Measurements from ENCODE around the gene ATG7.
"Not testable (repeated sequence)": the region's sequence is repeated elsewhere in the genome, so short reads cannot be mapped to it uniquely, and the experiment has no call there.

Gene ATG7

DNA sequence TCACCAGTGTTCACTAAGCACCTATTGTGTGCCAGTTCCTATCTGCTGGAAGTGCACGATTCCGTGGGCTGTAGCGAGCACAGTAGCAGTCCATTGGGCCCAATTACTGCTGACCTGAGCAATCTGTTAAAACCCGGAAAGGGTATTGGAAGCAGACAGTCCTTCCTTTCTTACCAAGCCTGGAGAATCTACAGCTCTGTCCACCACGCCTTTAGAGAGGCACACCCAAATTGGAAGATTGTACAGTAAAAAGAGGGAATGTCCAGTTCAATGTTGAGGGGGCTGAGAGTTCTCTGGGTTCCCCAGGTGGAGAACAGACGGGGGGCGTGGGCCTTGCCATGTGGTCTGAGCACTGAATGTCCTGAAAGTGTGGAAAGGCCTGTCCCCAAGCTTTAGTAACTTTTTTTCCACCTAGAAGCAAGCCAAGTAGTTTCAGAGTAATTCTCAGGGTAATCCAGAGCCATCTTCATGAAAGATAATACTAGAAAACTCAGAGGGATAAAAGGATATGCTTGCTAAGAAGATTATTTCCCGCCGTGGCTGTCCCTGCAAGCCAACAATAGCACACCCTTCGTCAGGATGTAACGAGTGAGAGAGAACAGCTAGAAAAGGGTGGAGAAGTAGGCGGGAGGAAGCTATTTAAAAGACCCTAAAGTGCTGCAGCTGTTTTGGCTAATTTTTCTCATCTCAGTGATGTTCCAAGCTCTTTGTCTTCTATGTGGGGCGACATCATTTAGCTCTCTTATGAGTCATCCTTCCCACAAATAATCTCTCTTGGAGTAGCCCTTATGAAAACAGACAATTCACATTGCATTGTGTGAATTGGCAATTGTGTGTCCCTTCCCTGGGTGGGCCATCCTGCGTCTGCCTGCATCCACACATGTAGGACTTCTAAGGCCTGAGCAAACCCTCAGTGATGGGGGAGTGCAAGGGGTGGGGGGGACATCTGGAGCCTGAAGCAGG, 181.0 kb downstream of the ATG7 start:
- Histone ChIP-seq H3K4me1 (peaks cover 8% of the 10 kb centered on the region), H3K4me3 (no peak overlapping the region), H3K9me3 (no peaks in the 10 kb centered on the region), H3K36me3 (replicated peaks) (no peaks in the 10 kb centered on the region), H3K27me3 (ENCODE audit: low read depth) (no peaks in the 10 kb centered on the region)
- in situ Hi-C loops (cut with MboI; ENCODE audit: low sequenced_read_pairs): no loop called here
- peak in 1 of 2 experiments; percentile 8 for DNase-seq (ENCODE audit: low spot score in 2 of 2)

DNA sequence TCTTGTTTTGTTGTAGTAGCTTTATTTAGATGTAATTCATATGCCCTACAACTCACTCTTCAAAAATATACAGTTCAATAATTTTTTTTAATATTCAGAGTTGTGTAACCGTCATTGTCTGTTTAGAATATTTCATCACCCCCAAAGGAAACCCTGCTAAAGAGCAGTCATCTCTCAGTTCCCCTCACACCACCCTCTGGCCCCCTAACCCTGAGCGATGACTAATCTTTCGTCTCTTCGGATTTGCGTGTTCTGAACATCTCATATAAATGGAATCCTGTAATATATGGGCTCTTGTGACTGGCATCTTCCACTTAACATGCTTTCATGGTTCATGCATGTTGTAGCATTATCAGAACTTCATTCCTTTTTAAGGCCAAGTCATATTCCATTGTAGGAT, 183.8 kb downstream of the ATG7 start:
- no peaks in the 10 kb centered on the region for H3K9me3 ChIP-seq
- no peaks in the 10 kb centered on the region for H3K27me3 ChIP-seq (ENCODE audit: low read depth)
- no peaks in the 10 kb centered on the region for H3K36me3 ChIP-seq (replicated peaks)
- in situ Hi-C loops (cut with MboI; ENCODE audit: low sequenced_read_pairs): no loop called here
- DNase-seq (ENCODE audit: low spot score in 2 of 2): no peak
- H3K4me3 ChIP-seq: no peak overlapping the region
- H3K4me1 ChIP-seq: peaks cover 9% of the 10 kb centered on the region

DNA sequence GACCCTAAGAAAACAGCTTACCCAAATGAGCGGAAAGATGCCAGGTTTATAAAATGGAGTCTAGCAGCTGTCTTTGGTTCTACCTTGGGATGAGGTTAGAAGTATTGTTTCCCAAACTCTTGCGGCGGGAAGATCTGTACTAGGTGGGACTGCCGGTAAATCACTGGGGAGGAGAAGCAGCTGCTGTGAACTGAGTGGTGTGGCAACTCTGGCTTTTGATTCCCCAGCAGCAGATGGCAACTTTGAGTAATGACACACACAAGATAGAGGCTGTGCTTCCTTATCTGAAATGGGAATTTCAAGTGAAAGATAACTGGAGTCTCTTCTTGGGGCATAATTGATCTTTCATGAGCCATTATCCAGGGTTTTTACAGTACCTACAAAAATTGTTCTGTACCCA, 184.9 kb downstream of the ATG7 start:
- H3K27me3 ChIP-seq (ENCODE audit: low read depth): no peaks in the 10 kb centered on the region
- DNase-seq (ENCODE audit: low spot score in 2 of 2): no peak
- no peaks in the 10 kb centered on the region for H3K36me3 ChIP-seq (replicated peaks)
- peaks cover 16% of the 10 kb centered on the region for H3K4me1 ChIP-seq
- no peaks in the 10 kb centered on the region for H3K9me3 ChIP-seq
- in situ Hi-C loops (cut with MboI; ENCODE audit: low sequenced_read_pairs): no loop called here
- no peak overlapping the region for H3K4me3 ChIP-seq

DNA sequence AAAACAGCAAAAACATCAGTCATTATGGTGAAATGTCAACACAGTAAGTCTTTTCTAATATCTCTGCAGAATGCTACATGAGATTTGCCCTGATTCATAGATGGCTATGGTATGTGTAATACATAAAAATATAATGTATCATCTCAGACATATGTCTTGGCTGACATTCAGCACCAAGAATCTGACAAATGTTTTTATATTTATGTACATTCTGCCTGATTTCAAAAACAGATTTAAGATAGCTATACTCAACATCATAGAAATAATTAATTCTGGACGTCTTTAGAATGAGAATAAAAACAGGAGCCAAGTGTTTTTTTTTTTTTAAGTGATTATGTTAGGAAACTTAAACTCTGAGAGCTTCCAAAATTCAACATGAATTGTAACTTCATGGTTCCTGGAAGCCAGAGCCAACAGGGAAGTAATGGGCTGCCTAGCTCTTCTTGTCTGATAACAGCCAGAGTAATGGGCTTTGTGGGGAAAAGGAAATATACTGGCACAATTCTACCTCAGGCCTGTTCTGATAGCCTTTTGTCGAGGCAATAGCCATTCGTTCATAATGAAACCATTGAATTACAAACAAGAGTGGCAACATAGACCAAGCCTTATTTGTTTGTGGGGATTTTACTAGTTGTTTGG, 187.1 kb downstream of the ATG7 start:
- Histone ChIP-seq H3K9me3 (no peaks in the 10 kb centered on the region), H3K36me3 (replicated peaks) (no peaks in the 10 kb centered on the region), H3K4me1 (peaks cover 9% of the 10 kb centered on the region), H3K27me3 (ENCODE audit: low read depth) (no peaks in the 10 kb centered on the region), H3K4me3 (no peak overlapping the region)
- DNase-seq (ENCODE audit: low spot score in 2 of 2): no peak
- in situ Hi-C loops (cut with MboI; ENCODE audit: low sequenced_read_pairs): no loop called here

DNA sequence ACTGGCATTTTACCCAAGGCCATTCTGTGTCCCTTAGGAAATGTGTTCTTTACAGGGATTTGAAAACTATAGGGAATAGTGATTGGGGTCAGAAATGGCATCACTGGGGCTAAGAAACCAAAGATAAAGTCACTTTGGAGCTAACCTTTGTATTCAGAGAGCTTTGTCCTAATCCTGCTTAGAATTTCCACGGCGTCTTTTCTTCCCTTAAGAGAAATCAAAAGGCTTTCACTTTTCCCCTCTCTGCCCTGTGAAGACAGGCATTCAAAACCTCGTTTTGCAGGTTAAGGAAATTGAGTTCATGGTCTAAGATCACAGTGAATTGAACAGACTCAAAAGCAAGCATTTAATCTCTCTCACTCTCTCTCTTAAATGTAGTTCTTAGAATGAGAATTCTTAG, 189.0 kb downstream of the ATG7 start:
- peaks cover 20% of the 10 kb centered on the region for H3K4me1 ChIP-seq
- no peaks in the 10 kb centered on the region for H3K9me3 ChIP-seq
- H3K36me3 ChIP-seq (replicated peaks): no peaks in the 10 kb centered on the region
- H3K27me3 ChIP-seq (ENCODE audit: low read depth): no peaks in the 10 kb centered on the region
- peak in 1 of 2 experiments; percentile 34 for DNase-seq (ENCODE audit: low spot score in 2 of 2)
- no peak overlapping the region for H3K4me3 ChIP-seq
- in situ Hi-C loops (cut with MboI; ENCODE audit: low sequenced_read_pairs): no loop called here

DNA sequence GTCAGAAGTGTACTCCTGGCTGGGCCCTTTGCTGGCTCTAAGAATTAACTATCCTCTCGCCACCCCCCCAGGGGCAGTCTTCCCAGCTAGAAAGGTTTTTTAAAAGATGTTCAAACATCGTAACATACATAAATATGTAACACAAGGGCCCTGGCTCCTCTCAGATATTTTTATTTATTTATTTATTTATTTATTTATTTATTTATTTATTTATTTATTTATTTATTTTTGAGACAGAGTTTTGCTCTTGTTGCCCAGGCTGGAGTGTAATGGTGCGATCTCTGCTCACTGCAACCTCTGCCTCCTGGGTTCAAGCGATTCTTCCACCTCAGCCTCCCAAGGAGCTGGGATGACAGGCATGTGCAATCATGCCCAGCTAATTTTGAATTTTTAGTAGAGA, 190.5 kb downstream of the ATG7 start:
- DNase-seq (ENCODE audit: low spot score in 2 of 2); in situ Hi-C loops (cut with MboI; ENCODE audit: low sequenced_read_pairs); H3K9me3 ChIP-seq: not testable (repeated sequence)

DNA sequence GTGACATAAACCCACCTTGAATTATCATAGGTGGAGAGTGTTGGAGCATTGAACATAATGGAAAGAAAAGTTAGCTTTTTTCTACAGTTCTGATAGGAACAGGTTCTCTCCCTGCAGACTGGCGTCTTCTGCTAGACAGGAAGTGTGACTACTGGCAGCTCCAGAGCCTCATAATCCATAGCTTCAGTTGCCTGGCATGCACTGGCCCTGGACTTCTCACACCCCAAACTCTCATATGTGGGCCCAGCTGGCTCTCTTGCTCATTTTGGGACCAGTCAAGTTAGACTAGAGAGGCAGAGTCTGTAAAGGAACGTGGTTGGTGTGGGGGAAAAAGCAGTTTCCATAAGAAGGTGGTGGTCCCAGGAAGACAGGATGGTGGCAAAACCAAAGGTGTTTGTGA, 191.4 kb downstream of the ATG7 start:
- Histone ChIP-seq H3K9me3 (no peaks in the 10 kb centered on the region), H3K4me3 (no peak overlapping the region), H3K36me3 (replicated peaks) (no peaks in the 10 kb centered on the region), H3K27me3 (ENCODE audit: low read depth) (no peaks in the 10 kb centered on the region), H3K4me1 (peaks cover 22% of the 10 kb centered on the region)
- in situ Hi-C loops (cut with MboI; ENCODE audit: low sequenced_read_pairs): no loop called here
- DNase-seq (ENCODE audit: low spot score in 2 of 2): no peak

More for the DNA sequence above, 190.5 kb downstream of the ATG7 start:
- not testable (repeated sequence) for H3K36me3 ChIP-seq (replicated peaks); H3K27me3 ChIP-seq (ENCODE audit: low read depth); H3K4me3 ChIP-seq
- peaks cover 22% of the 10 kb centered on the region for H3K4me1 ChIP-seq

DNA sequence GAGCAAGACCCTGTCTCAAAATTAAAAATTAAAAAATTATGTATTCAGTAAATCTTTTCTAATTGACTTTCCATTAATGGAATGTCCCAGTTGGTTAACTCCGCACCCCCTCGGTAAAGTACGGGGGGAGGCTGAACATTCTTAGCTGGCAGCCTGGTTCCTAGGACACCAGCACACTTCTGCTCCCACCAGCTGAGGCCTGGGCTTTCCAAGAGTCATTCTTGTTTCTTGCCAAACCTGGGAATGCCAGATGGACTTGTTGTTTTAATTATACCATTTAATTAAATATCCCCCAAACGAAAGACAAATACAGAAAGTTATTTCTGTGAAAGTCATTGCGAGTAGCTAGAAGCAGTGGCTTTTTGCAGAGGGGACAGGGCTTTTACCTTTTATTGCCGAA, 192.2 kb downstream of the ATG7 start:
- H3K9me3 ChIP-seq: no peaks in the 10 kb centered on the region
- H3K27me3 ChIP-seq (ENCODE audit: low read depth): no peaks in the 10 kb centered on the region
- in situ Hi-C loops (cut with MboI; ENCODE audit: low sequenced_read_pairs): no loop called here
- H3K36me3 ChIP-seq (replicated peaks): no peaks in the 10 kb centered on the region
- H3K4me1 ChIP-seq: peaks cover 22% of the 10 kb centered on the region
- no peak overlapping the region for H3K4me3 ChIP-seq
- DNase-seq (ENCODE audit: low spot score in 2 of 2): no peak

DNA sequence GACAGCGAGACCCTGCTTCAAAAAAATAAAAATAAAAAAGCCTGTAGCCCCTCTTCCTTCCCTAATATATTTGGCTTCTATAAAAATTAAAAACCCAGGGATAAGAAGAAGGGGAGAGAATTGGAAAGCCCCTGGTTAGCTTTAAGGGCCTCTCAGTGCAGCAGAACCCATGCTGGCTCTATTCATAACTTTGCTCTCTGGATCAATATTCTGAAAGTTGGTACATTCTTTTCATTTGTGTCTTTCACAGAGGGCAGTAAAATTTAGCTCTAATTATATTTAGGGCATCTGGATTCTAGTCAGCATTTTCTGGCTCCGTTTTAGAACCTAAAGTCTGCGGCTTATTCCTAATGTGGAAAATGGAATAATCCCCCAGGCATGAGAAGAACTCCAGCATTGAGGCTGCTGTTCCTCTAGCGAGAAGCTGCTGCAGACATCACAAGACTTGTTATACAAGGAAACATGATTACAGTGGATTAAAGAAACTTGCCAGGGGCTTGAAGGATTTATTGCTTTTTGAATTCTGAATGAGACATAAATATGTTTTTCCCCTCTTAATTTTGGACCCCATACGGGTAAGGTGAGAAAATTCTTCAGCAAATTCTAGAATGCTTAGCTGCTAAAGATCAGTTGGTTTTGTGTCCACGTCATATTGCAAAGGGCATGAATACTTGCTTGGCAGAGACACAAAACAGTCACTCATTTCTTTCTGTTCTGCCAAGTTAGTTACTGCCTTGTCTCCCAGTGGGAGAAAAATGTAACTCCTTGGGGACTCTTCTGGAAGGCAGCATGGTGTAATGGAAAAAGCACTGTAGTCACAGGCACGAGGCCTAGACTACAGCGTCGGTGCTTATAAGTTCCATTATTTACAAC, 193.8 kb downstream of the ATG7 start:
- H3K36me3 ChIP-seq (replicated peaks): no peaks in the 10 kb centered on the region
- H3K9me3 ChIP-seq: no peaks in the 10 kb centered on the region
- H3K4me1 ChIP-seq: peaks cover 20% of the 10 kb centered on the region
- H3K27me3 ChIP-seq (ENCODE audit: low read depth): no peaks in the 10 kb centered on the region
- in situ Hi-C loops (cut with MboI; ENCODE audit: low sequenced_read_pairs): no loop called here
- H3K4me3 ChIP-seq: no peak overlapping the region
- DNase-seq (ENCODE audit: low spot score in 2 of 2): peak; percentile 37 to 40

DNA sequence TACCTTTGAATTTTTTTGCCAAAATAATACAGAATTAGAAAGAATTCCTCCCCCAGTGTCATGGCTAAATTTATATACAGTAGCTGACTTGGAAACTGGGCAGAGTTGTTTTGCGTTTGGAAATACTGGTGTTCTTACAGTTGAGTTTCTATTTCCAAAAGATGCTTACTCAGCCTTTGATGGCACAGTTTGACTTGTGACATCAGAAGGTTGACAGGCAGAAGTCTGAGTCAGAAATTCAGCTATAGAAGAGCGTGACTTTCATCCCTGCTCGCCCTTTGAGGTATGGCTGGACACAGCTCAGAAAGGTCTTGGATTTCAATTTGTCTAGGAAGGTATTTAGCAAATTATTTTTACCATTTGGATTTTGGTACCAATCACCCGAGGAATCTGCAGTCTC, 195.7 kb downstream of the ATG7 start:
- Histone ChIP-seq H3K36me3 (replicated peaks) (no peaks in the 10 kb centered on the region), H3K27me3 (ENCODE audit: low read depth) (no peaks in the 10 kb centered on the region), H3K9me3 (no peaks in the 10 kb centered on the region), H3K4me1 (peaks cover 13% of the 10 kb centered on the region), H3K4me3 (no peak overlapping the region)
- in situ Hi-C loops (cut with MboI; ENCODE audit: low sequenced_read_pairs): no loop called here
- DNase-seq (ENCODE audit: low spot score in 2 of 2): no peak

DNA sequence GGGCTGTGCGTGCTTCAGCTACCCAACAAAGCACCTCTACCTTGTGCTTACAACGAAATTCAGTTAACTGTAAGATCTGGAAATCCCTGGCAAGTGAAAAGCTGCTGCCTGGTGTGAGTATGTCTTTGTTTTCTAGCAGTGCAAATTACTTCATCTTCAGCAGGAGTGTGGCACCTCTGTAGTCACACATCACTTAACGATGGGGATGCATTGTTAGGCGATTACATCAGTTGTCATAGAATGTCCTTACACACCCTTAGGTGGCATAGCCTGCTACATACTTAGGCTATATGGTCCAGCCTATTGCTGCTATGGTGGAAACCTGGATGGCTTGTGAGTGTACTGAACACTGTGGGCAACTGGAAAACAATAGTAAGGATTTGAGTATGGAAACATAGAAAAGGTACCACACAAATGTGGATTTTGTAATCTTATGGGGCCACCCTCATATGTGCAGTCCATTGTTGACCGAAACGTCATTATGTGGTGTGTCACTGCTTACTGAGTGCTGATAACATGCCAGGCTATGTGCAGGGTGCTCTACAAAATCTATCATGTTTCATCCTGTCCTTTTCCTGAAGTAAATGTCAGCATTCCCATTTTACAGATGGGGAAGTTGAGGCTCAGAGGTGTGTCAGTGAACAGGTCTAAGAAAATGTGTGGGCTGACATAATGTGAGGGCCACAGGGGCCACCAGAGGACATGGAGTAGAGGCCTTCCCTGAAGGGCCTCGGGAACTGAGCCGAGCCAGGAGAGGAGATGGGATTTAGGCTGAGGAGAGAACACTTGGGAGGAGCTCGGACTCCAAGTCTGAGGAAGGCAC, 198.0 kb downstream of the ATG7 start:
- no peak overlapping the region for H3K4me3 ChIP-seq
- no peaks in the 10 kb centered on the region for H3K36me3 ChIP-seq (replicated peaks)
- DNase-seq (ENCODE audit: low spot score in 2 of 2): no peak
- peaks cover 11% of the 10 kb centered on the region for H3K4me1 ChIP-seq
- no peaks in the 10 kb centered on the region for H3K9me3 ChIP-seq
- in situ Hi-C loops (cut with MboI; ENCODE audit: low sequenced_read_pairs): no loop called here
- no peaks in the 10 kb centered on the region for H3K27me3 ChIP-seq (ENCODE audit: low read depth)

DNA sequence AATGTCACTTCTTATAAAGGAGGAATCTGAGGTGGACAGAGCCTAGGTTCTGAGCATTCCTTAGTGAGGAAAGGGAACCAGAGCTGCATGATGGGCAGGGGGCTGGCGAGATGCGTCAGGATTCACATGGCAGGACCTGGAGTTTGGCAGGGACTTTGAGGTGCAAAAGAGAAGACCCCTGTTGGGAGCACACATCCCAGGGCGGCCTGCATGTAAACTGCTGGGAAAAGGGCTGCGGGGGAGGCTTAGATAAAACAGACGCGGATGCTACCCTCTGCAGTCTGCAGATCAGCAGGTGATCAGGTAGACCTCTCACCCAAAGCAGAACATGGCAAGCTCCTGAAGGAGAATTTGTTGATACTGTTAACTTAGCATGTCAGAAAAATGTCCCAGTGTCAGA, 203.1 kb downstream of the ATG7 start:
- Histone ChIP-seq H3K4me1 (peaks cover 11% of the 10 kb centered on the region), H3K36me3 (replicated peaks) (no peaks in the 10 kb centered on the region), H3K27me3 (ENCODE audit: low read depth) (no peaks in the 10 kb centered on the region), H3K9me3 (no peaks in the 10 kb centered on the region; the same call in 1 of the 2 replicates), H3K4me3 (no peak overlapping the region)
- in situ Hi-C loops (cut with MboI; ENCODE audit: low sequenced_read_pairs): no loop called here
- no peak for DNase-seq (ENCODE audit: low spot score in 2 of 2)

DNA sequence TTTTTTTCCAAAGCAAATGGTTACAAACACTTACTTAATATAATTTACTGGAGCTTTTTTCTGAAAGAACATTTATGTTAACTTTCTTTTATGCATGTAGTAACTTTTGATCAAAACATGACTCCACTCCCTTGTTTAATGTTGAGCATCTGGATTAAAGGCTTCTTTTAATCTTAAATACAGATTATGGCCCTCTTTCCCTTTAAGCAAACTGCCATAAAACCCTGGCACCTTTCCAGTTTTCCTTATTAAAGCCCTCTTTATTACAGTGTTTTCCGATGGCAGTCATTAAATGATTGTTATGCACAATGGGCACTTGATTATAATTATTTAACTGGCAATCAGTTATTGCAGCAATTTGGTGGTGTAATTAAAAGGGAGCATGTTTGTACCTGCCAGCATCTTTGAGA, 204.5 kb downstream of the ATG7 start:
- no peaks in the 10 kb centered on the region for H3K27me3 ChIP-seq (ENCODE audit: low read depth)
- in situ Hi-C loops (cut with MboI; ENCODE audit: low sequenced_read_pairs): no loop called here
- no peaks in the 10 kb centered on the region for H3K36me3 ChIP-seq (replicated peaks)
- H3K4me3 ChIP-seq: no peak overlapping the region
- peaks cover 13% of the 10 kb centered on the region for H3K4me1 ChIP-seq
- no peaks in the 10 kb centered on the region; the same call in 1 of the 2 replicates for H3K9me3 ChIP-seq
- DNase-seq (ENCODE audit: low spot score in 2 of 2): peak; percentile 40 to 55
